NCI-H345 treated with DMSO at 0.1 percent for 48 hours (cell line): ENCODE measurements around the gene CDH18.
A peak's percentile ranks its signal among the peaks of the same experiment; 100 is the strongest.

Experiments used
- DNase-seq: peaks from one replicate; lab custom pipeline; 2025; ENCODE audit not compliant: unreplicated experiment; lab: John Stamatoyannopoulos, UW

CDH18 gene

GRCh38 chr5:19745247-19745646, 242.8 kb downstream of the CDH18 start:
- DNase-seq: no peak

- peak; percentile 29 for DNase-seq
Observed at GRCh38 chr5:19739671-19740070, 248.3 kb downstream of the CDH18 start.

GRCh38 chr5:19734776-19735175, 253.2 kb downstream of the CDH18 start:
- DNase-seq: no peak

- DNase-seq: no peak
Observed at GRCh38 chr5:19733612-19734495, 254.1 kb downstream of the CDH18 start.

DNA sequence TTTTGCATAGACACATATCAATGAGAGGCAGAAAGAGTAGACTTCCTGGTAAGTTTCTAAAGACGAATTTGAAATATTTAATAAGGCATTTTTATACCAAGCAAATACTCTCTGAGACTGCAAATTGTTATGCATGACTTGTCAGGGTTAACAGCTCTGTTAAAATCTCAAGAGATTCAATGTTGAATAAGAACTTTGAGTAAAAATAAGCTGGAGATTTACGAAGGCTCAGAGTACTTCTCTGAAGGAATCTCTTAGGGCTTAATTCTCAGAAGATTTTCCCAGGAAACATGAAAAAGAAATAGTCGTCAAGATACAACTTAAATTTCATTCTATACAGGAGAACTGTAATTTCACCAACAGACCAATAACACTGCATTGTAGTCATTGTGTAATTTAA, 259.4 kb downstream of the CDH18 start:
- DNase-seq: no peak

- DNase-seq: no peak
Observed at GRCh38 chr5:19719109-19719508, 268.9 kb downstream of the CDH18 start.

DNA sequence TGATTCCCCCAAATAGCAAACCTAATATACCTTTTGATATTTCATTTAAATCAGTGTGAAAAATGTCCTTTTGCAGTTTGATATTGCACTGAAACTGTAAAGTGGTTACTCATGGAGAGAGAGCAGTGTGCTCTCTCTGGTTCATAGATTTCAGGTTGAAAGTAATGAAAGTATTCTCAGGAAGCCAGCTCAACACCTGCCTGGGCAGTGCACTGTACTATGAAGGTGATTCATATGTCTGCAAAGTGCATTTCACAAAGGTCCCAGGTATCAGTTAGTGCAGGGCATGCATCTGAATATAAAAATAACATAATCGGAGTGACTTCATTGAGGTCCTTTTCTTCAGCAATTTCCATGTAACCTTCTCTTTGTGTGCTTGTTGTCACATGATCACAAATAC, 274.3 kb downstream of the CDH18 start:
- no peak for DNase-seq

- no peak for DNase-seq
Observed at GRCh38 chr5:19709403-19709802, 278.6 kb downstream of the CDH18 start.

DNA sequence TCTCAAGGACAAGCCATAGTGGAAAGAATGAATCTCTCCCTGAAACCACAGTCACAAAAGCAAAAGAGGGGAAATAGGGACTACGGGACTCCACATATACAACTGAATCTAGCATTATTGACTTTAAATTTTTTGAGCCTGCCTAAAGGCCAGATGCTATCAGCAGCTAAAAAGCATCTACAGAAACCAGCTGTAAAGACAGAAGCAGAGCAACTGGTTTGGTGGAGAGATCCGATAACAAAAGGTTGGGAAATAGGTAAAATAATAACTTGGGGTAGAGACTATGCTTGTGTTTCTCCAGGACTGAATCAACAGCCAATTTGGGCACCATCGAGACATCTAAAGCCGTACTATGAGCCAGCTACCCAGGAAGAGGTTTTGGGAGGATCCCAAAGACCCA, 281.2 kb downstream of the CDH18 start:
- no peak for DNase-seq

- no peak for DNase-seq
Observed at GRCh38 chr5:19701731-19702130, 286.3 kb downstream of the CDH18 start.

DNA sequence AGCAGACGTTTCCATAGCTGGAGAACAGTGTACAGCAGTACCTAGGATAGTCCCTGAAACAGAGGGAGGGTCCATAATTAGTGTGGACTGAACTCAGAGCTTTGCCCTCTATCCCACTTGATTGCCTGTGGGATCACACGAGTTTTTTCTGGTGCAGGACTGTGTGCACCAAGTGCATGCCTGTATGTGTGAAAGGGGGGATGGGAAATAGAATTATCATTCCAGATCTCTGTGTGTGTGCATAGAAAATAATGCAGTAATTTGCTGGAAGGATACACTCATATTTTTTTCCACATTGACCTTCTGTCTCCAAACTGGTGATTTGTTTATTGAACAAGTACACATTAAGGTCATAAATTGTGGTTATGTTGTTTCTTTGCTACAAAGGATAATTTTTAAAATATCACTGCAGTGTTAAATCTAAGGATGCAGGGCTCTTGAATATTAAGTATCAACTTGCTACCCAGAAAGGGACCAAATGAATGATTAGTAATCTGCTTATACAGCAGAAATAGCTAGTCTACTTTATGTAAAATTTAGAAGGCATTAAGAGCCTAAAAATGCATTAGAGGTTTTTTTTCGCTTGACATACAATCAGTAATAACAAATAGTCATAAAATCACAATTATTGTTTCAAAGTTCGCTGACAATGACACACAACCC, 292.9 kb downstream of the CDH18 start:
- no peak for DNase-seq

- DNase-seq: no peak
Observed at GRCh38 chr5:19690978-19691377, 297.0 kb downstream of the CDH18 start.

- DNase-seq: no peak
Observed at GRCh38 chr5:19685473-19685872, 302.5 kb downstream of the CDH18 start.

DNA sequence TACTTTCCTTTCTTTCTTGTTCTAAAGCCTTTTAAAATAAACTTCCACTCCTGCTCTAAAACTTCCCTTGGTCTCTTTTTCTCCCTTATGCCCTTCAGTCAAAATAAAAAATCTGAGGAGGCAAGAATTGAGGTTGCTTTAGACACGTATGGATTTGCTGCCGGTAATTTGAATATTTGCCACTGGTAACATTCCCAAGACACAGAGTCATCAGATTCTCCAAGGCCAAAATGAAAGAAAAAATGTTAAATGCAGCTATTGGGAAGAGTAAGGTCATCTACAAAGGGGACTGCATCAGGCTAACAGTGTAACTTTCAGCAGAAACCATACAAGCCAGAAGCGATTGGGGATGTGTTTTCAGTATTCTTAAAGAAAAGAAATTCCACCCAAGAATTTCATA, 311.1 kb downstream of the CDH18 start:
- no peak for DNase-seq

DNA sequence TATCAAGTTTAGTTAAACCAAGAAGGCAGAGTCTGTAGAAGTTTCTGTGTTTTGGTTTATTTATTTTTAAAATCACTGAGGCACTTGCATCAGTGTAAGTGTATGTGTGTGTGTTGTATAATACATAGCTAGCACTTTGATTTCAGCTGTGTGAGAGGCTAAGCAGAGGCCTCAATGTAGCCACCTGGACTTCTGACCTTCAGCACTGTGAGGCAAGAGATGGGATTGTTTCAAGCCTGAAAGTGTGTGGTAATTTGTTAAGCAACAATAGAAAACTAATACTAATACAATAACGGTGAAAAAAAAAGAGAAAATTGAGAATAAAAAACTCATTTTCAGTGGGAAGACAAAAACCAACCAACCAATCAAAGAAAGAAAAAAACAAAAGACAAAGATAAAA, 327.3 kb downstream of the CDH18 start:
- no peak for DNase-seq

DNA sequence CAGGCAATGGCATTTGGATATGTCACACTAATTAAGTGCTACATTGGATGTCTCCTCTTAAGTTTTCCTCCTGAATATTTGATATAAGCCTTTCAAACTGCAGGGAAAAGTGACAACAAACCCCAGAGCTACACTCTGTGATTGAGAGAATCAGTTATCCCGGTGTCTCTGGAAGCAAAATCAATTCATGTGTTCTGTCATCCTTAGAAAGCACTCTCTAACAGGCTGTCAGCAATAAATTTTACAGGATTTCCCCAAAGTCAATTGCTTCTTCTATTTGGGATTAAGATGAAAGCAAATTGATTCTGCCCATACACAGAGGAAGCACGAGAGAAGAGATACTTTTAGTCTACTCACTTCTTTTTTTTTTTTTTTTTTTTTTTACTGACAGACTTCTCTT, 332.4 kb downstream of the CDH18 start:
- DNase-seq: no peak

- no peak for DNase-seq
Observed at GRCh38 chr5:19638461-19638860, 349.5 kb downstream of the CDH18 start.

- DNase-seq: no peak
Observed at GRCh38 chr5:19630876-19631275, 357.1 kb downstream of the CDH18 start.

DNA sequence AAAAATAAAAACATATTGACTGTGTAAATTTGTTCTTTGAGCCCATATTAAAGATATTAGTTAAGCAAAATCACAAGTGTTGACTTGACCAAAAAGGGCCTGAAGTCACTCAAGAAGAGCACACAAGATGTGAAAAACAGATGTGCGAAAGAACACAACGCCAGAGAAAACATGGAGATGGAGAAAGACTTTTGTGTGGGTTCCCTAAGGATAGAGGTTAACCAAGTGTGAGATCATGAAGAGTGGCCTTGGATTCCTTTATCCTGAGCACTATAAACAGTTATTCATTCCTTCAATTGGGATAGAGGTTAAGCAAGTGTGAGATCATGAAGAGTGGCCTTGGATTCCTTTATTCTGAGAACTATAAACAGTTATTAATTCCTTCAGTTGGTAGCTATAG, 361.8 kb downstream of the CDH18 start:
- no peak for DNase-seq

DNA sequence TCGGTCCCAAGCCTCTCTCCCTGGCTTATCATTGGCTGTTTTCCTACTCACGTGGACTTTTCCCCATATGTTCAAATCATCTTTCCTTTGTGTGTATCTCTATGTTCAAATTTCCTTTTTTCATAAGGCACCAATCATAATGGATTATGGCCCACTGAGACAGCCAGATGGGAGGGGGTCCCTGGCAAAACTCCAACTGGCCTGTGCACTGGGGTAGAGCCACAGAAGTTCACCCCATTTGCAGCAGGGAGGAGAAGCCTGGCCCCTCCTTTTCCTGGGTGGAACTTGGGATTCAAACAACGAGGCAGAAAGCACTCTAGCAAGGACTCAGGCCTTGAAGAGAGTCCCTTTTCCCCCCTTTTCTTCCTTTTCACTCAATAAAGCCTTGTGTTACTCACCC, 362.4 kb downstream of the CDH18 start:
- DNase-seq: no peak

GRCh38 chr5:19619571-19619970, 368.4 kb downstream of the CDH18 start:
- DNase-seq: no peak

GRCh38 chr5:19616701-19617215, 371.2 kb downstream of the CDH18 start:
- no peak for DNase-seq
